HG03108 (cell line): ENCODE data around the gene KRT7.
"Not testable (repeated sequence)": the region's sequence is repeated elsewhere in the genome, so short reads cannot be mapped to it uniquely, and the experiment has no call there.

Experiments
- ATAC-seq: cut with Tn5 transposase; IDR thresholded peaks from one replicate; pipeline ENCODE4 v1.9.1; 2021; ENCODE audit warnings: moderate library complexity; ENCODE audit not compliant: unreplicated experiment

KRT7 gene

GRCh38 chr12:52254965-52255751, 22.1 kb downstream of the KRT7 start:
- ATAC-seq: no peak

- ATAC-seq: no peak
Observed at GRCh38 chr12:52255926-52256583, 23.0 kb downstream of the KRT7 start.

GRCh38 chr12:52256584-52256935, 23.5 kb downstream of the KRT7 start:
- no peak for ATAC-seq

GRCh38 chr12:52257074-52257551, 24.1 kb downstream of the KRT7 start:
- no peak for ATAC-seq

GRCh38 chr12:52257922-52258321, 24.9 kb downstream of the KRT7 start:
- not testable (repeated sequence) for ATAC-seq

- ATAC-seq: no peak
Observed at GRCh38 chr12:52258335-52258901, 25.4 kb downstream of the KRT7 start.

GRCh38 chr12:52259657-52260243, 26.7 kb downstream of the KRT7 start:
- ATAC-seq: no peak

GRCh38 chr12:52260361-52261207, 27.5 kb downstream of the KRT7 start:
- ATAC-seq: no peak

- ATAC-seq: no peak
Observed at GRCh38 chr12:52261208-52261484, 28.1 kb downstream of the KRT7 start.

GRCh38 chr12:52262286-52262685, 29.2 kb downstream of the KRT7 start:
- ATAC-seq: no peak

GRCh38 chr12:52263761-52264434, 30.9 kb downstream of the KRT7 start:
- ATAC-seq: no peak

- ATAC-seq: no peak
Observed at GRCh38 chr12:52264435-52264825, 31.4 kb downstream of the KRT7 start.

GRCh38 chr12:52266514-52266913, 33.5 kb downstream of the KRT7 start:
- no peak for ATAC-seq

GRCh38 chr12:52267266-52267665, 34.2 kb downstream of the KRT7 start:
- ATAC-seq: no peak

GRCh38 chr12:52267699-52268098, 34.7 kb downstream of the KRT7 start:
- no peak for ATAC-seq

- ATAC-seq: no peak
Observed at GRCh38 chr12:52268212-52268611, 35.2 kb downstream of the KRT7 start.

- no peak for ATAC-seq
Observed at GRCh38 chr12:52270541-52271070, 37.6 kb downstream of the KRT7 start.

GRCh38 chr12:52271158-52271557, 38.1 kb downstream of the KRT7 start:
- no peak for ATAC-seq

GRCh38 chr12:52274521-52275120, 41.6 kb downstream of the KRT7 start, which contains the start of gene KRT86:
TSS of gene KRT86 (plus strand) at chr12:52274645. CDS start at chr12:52301917, 27,272 bp downstream.
- ATAC-seq: no peak

- no peak for ATAC-seq
Observed at GRCh38 chr12:52275686-52276085, 42.6 kb downstream of the KRT7 start.
